ENCODE data around the gene PPP2R3B.
"Not testable (repeated sequence)": the region's sequence is repeated elsewhere in the genome, so short reads cannot be mapped to it uniquely, and the experiment has no call there.

The PPP2R3B gene

GRCh38 chrX:318068-318738, 68.5 kb downstream of the PPP2R3B start:
- no peak for DNase-seq

DNA sequence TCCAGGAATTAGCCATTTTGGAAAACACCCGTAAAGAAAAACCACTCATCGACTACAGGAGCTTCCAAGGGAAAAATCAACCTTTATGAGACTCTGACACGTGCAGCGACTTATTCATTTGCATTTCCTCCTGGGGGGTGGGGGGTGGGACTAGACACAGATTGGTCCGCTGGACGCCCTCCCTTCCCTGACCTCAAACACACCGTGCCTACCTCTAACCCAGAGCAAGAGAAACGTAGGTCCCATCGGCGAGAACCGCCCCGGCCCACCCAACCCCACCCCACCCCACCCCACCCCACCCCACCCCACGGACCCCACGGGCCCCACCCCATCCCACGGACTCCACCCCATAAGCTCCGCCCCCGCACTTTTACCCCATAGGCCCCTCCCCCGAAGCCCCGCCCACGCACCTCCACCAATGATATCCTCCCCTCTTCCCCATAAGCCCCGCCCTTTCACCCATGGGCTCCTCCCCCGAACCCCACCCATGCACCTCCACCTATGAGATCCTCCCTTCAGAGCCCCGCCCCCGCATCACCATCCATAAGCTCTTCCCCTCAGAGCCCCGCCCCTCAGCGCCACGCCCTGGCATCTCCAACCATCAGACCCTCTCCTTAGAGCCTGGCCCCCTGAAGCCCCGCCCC, 69.2 kb downstream of the PPP2R3B start:
- DNase-seq, result no peak

GRCh38 chrX:316351-317325, 70.1 kb downstream of the PPP2R3B start:
- DNase-seq, result no peak

GRCh38 chrX:314781-315595, 71.7 kb downstream of the PPP2R3B start:
- no peak for DNase-seq

- no peak for DNase-seq
Observed at GRCh38 chrX:314049-314448, 72.7 kb downstream of the PPP2R3B start.

- DNase-seq, result no peak
Observed at GRCh38 chrX:313546-313945, 73.2 kb downstream of the PPP2R3B start.

DNA sequence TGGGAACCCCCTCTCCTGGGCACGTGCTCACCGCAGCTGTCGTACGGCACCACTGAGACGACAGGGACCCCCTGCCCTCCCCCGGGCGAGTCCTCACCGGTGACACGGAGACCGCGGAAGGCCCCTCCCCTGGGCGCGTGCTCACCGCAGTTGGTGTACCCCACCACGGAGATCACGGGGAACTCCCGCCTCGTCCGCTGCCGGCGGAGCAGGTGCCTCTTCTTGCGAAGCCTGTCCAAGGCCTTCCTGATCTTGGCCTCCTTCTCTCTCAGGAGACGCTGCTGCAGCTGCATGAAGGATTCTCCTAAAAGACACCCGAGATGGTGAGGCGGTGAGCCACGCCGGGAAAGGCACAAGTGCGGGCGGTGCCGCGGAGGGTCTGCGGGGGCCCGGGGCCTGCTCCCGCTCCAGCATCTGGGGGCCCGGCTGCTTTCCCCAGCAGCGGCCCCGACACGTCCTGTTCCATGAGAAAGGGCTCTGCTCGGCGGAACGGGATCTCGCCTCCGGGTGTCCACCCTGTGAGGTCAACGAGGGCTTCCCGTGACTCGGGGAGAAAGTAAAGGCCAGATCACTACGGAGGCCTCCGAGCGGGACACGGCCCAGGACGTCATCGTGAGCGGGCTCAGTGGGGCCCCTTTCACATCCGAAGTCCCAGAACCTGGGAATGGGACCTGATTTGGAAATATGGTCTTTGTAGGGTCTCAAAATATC, 73.9 kb downstream of the PPP2R3B start:
- DNase-seq, result no peak

GRCh38 chrX:311156-312129, 75.3 kb downstream of the PPP2R3B start:
- DNase-seq, result no peak

GRCh38 chrX:310621-311155, 76.0 kb downstream of the PPP2R3B start:
- DNase-seq, result no peak

DNA sequence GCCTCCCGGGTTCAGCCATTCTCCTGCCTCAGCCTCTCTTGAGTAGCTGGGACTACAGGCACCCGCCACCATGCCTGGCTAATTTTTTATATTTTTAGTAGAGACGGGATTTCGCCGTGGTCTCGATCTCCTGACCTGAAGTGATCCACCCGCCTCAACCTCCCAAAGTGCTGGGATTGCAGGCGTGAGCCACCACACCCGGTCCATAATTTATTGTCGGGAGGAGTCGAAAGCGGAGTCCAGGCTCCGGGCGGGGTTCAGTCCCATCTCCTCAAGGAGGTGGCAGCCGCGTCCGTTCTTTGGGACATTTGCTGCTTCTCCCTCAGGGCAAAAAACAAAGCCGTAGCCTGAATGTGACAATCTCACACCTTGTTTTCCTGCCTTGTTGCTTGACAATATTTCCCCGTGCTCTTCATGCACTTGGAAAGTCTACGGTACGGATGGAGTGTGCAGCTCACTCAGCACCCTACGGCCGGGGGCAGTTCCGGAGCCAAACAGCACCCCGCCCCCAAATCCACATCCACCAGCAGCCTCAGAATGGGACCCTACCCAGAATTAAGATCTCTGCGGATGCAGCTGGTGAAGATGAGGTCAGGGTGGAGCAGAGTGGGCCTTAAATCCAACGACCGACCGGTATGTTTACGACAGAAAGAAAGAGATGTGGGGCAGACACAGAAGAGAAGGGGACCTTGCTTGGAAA, 77.7 kb downstream of the PPP2R3B start:
- no peak for DNase-seq

DNA sequence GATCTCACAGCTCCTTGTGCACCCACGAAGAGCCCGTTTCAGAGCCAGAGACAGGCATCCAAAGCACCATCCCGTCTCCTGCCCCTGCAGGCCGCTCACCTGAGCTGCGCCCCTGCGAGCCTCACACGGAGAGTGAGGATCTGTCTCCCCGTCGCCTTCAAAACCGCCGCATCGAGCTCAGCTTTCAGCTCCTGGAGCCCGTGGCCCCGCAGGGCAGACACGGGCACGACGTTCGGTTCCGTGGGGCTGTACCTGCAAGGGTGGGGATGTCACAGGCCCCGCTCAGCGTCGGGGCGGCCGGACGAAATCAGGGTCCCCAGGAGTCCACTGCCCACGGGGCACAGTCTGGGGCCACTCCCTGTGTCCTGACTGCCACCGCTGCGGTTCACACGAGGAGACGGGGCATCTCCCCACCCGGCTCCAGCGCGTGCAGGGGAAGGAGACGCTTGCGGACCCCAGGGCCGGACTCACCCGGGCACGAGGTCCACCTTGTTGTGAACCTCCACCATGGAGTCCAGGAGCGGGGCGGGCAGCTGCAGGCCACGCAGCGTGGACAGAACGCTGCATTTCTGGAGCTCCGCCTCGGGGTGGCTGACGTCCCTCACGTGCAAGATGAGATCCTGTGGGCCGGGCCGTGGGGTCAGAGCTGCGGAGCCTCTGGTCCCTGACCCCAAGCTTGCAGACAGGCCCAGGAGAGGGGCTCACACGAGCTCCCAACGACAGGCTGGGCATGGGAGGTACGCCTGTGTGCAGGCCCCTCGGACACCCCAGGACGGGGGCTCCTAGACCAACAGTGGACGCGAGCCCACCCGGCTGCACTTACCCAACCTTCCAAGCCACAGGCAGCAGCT, 79.2 kb downstream of the PPP2R3B start:
- no peak for DNase-seq

DNA sequence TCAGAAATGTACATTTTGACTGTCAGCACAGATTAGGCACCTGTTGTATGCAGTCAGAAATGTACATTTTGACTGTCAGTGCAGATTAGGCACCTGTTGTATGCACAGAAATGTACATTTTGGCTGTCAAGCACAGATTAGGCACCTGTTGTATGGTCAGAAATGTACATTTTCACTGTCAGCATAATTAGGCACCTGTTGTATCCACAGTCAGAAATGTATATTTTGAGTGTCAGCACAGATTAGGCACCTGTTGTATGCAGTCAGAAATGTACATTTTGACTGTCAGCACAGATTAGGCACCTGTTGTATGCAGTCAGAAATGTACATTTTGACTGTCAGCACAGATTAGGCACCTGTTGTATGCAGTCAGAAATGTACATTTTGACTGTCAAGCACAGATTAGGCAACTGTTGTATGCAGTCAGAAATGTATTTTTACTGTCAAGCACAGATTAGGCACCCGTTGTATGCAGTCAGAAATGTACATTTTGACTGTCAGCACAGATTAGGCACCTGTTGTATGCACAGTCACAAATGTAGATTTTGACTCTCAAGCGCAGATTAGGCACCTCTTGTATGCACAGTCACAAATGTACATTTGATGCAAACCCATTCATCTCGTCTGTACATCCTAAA, 80.0 kb downstream of the PPP2R3B start:
- DNase-seq, result not testable (repeated sequence)

DNA sequence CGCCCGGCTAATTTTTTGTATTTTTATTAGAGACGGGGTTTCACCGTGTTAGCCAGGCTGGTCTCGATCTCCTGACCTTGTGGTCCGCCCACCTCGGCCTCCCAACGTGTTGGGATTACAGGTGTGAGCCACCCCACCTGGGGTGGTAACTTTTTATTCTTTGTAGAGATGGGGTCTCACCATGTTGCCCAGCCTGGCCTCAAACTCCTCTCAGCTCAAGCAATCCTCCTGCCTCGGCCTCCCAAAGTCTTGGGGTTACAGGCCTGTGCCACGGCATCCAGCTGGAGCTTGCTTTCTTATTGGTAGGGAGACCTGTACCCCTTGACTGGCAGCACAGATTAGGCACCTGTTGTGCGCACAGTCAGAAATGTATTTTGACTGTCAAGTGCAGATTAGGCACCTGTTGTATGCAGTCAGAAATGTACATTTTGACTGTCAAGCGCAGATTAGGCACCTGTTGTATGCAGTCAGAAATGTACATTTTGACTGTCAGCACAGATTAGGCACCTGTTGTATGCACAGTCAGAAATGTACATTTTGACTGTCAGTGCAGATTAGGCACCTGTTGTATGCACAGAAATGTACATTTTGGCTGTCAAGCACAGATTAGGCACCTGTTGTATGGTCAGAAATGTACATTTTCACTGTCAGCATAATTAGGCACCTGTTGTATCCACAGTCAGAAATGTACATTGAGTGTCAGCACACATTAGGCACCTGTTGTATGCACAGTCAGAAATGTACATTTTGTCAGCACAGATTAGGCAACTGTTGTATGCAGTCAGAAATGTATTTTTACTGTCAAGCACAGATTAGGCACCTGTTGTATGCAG, 80.7 kb downstream of the PPP2R3B start:
- DNase-seq, result not testable (repeated sequence)

- DNase-seq, result no peak
Observed at GRCh38 chrX:302975-303374, 83.7 kb downstream of the PPP2R3B start.

- DNase-seq, result no peak
Observed at GRCh38 chrX:300334-300733, 86.4 kb downstream of the PPP2R3B start.

DNA sequence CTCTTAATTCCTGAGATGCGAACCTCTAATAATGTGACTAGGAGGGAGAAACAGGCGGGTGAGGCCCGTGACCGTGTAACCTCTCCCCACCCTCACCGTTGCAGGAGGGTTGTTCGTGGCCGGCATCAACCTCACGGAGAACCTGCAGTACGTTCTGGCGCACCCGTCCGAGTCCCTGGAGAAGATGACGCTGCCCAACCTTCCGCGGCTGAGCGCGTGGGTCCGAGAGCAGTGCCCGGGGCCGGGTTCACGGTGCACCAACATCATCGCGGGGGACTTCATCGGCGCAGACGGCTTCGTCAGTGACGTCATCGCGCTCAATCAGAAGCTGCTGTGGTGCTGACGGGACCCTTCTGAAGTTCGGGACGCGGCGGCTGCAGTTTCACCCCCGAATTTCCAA, 87.7 kb downstream of the PPP2R3B start:
- DNase-seq, result no peak

- DNase-seq, result no peak
Observed at GRCh38 chrX:295136-295535, 91.6 kb downstream of the PPP2R3B start.

All from NCI-H2107 (cell line).